Inferior parietal cortex (tissue), 1 donor: Measurements from ENCODE around the gene NOLC1.
A peak's percentile ranks its signal among the peaks of the same experiment; 100 is the strongest.

ENCODE experiments used
- DNase-seq: peaks from one replicate; pipeline ENCODE4 v3.0.0-alpha.2; 2016; ENCODE audit errors: extremely low spot score

Gene NOLC1

DNA sequence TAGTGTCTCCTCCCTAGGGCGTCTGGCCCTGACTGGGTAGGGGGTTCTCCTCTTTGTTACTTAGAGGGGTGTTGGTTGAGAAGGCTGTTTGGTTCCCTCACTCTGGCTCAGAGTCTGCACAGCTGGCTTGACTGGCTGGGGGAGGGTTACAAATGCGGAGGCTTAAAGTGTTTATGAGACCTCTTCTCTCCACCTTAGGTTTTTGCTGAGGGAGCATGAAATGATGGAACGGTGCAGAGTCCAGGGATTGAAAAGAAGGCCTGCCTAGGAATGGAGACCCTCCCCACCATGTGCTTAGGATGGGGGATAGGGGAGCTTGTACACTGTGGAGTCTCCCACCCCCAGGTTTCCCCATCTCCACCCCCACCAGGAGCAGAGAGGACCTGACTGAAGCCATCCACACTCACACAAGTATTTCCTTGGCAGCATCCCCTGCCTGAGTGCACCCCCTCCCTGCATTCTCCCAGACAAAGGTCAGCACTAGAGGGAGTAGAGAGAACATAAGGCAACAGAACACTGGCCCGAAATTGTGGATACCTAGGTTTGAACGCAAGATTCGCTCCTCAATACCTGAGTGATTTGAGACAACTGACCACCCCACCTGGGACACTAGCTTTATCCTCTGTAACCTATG, 30.3 kb upstream of the NOLC1 start:
- no peak for DNase-seq

- DNase-seq: no peak
Observed at GRCh38 chr10:102122450-102122849, 29.7 kb upstream of the NOLC1 start.

- DNase-seq: no peak
Observed at GRCh38 chr10:102123223-102123622, 29.0 kb upstream of the NOLC1 start.

DNA sequence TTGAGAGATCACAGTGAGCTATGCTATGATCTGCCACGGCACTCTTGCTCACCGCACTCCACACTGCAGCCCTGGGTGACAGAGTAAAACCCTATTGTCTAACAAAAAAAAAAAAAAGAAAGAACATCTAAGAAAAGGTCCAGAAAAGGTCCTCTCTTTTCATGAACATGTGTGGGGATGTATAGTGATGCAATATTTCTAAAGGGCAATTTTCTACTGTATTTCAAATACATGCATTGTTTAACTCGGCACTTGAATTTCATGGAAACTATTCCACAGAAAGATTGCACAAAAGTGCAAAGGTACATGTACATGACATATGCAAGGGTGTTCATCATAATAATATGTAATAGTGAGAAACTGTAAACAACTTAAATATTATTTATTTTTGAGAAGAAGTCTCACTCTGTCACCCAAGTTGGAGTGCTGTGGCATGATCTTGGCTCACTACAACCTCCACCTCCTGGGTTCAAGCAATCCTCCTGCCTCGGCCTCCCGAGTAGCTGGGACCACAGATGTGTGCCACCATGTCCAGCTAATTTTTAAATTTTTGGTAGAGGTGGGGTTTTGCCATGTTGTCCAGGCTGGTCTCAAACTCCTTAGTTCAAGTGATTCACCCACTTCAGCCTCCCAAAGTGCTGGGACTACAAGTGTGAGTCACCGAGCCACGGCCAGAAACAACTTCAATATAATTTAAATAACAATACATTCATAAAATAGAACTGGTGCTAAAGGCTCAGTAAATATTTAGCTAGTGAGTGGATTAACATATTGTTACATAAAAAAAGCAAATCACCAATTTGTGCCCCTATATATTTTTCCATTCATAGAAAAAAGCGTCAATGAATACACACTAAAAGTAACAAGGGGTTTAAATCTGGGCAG, 20.7 kb upstream of the NOLC1 start:
- DNase-seq: no peak

- no peak for DNase-seq
Observed at GRCh38 chr10:102132193-102132562, 20.0 kb upstream of the NOLC1 start.

- DNase-seq: peak; percentile 99
Observed at GRCh38 chr10:102132563-102133372, 19.4 kb upstream of the NOLC1 start, which contains the start of gene PPRC1. TSS of gene PPRC1 (plus strand) at chr10:102133040. CDS start at chr10:102133069, 29 bp downstream.

DNA sequence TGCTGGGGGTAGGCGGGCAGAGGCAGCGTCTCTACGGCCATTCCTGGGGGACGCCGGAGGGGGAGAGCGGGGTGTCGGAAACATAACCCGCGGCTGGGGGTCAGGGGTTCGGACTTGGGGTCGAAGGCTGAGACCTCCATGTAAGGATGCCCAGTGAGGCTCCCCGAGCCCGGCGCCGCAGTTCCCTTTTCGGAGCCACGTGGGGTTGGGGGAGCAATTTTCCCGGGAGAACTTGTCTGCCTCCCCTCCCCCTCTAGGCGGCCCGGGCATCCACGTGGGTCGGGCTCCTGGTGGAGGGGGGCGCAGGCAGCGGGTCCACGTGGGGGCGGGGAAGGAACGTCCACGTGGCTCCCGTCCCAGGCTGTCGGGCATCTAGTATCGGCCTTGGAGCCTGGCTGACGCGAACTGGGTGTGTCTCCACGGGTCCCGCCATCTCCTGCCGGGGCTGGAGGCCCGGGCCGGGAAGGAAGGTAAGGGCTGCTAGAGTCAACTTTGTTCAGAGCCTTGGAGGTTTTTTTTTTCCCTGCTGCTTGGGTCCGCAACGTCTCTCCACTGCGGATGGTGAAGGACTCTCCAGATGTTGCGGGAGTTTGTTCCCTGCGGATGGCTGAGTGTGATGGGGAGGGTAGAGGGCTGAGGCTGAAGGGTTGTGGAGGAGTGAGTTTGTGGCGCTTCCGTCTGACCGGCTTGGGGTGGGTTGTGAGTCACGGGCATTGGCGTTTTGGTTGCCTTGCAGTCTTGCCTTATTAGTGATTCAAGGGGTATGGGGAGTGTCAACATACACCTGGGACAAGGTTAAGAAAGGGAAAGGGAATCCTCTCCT, 18.6 kb upstream of the NOLC1 start:
- peak; percentile 40 for DNase-seq

- no peak for DNase-seq
Observed at GRCh38 chr10:102134416-102134815, 17.8 kb upstream of the NOLC1 start.

- no peak for DNase-seq
Observed at GRCh38 chr10:102135956-102136526, 16.1 kb upstream of the NOLC1 start.

DNA sequence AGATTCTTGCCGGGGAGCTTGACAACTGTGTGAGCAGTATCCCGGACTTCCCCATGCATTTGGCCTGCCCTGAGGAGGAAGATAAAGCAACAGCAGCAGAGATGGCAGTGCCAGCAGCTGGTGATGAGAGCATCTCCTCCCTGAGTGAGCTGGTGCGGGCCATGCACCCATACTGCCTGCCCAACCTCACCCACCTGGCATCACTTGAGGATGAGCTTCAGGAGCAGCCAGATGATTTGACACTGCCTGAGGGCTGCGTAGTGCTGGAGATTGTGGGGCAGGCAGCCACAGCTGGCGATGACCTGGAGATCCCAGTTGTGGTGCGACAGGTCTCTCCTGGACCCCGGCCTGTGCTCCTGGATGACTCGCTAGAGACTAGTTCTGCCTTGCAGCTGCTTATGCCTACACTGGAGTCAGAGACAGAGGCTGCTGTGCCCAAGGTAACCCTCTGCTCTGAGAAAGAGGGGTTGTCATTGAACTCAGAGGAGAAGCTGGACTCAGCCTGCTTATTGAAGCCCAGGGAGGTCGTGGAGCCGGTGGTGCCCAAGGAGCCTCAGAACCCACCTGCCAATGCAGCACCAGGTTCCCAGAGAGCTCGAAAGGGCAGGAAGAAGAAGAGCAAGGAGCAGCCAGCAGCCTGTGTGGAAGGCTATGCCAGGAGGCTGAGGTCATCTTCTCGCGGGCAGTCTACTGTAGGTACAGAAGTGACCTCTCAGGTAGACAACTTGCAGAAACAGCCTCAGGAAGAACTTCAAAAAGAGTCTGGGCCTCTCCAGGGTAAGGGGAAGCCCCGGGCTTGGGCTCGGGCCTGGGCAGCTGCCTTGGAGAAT, 12.7 kb upstream of the NOLC1 start:
- DNase-seq: no peak

GRCh38 chr10:102140218-102140617, 12.0 kb upstream of the NOLC1 start:
- no peak for DNase-seq

DNA sequence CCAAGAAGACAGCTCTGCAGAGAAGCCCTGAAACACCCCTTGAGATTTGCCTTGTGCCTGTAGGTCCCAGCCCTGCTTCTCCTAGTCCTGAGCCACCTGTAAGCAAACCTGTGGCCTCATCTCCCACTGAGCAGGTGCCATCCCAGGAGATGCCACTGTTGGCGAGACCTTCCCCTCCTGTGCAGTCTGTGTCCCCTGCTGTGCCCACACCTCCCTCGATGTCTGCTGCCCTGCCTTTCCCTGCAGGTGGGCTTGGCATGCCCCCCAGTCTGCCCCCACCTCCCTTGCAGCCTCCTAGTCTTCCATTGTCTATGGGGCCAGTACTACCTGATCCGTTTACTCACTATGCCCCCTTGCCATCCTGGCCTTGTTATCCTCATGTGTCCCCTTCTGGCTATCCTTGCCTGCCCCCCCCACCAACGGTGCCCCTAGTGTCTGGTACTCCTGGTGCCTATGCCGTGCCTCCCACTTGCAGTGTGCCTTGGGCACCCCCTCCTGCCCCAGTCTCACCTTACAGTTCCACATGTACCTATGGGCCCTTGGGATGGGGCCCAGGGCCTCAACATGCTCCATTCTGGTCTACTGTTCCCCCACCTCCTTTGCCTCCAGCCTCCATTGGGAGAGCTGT, 11.2 kb upstream of the NOLC1 start:
- DNase-seq: no peak

DNA sequence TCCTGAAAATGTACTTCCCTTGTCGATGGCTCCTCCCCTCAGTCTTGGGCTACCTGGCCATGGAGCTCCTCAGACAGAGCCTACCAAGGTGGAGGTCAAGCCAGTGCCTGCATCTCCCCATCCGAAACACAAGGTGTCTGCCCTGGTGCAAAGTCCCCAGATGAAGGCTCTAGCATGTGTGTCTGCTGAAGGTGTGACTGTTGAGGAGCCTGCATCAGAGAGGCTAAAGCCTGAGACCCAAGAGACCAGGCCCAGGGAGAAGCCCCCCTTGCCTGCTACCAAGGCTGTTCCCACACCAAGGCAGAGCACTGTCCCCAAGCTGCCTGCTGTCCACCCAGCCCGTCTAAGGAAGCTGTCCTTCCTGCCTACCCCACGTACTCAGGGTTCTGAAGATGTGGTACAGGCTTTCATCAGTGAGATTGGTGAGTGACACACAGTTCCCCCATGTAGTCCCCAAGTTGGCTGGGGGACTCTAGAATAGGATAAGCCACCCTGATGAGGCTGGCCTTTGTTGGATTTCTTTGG, 10.5 kb upstream of the NOLC1 start:
- no peak for DNase-seq

GRCh38 chr10:102146971-102147428, 5.2 kb upstream of the NOLC1 start:
- DNase-seq: no peak

GRCh38 chr10:102147561-102147960, 4.6 kb upstream of the NOLC1 start:
- no peak for DNase-seq

DNA sequence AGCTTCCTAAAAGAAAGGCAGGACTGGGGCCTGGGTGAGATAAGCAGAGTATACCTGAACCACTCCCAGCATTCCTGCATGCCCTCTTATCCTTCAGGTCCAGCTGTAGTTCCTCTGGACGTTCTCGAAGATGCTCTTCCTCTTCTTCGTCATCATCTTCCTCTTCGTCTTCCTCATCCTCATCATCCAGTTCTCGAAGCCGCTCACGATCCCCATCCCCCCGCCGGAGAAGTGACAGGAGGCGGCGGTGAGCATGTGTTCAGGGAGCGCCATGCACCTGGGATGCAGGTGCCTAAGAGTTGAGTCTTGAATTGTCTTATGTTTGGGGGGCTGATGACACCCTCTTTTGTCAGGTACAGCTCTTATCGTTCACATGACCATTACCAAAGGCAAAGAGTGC, 3.9 kb upstream of the NOLC1 start:
- no peak for DNase-seq

- DNase-seq: no peak
Observed at GRCh38 chr10:102150970-102151773, 1.0 kb upstream of the NOLC1 start.

DNA sequence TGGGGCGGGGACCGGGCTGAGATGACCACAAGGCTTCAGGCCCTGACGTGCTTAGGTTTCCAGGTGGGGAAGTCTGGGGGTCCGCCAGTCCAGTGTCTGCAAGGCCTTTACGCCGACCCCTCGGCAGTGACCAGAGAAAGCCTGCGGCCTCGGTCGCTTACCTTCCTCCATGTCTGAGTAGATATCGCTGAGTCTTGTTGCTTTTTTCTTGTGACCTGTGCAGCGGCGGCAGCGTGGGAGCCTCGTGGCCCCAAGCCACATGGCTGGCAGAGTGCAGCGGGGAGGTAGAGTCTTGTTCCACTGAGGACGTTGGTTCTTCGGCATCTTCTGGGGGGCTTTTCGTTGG, 329 bp downstream of the NOLC1 start:
- no peak for DNase-seq
